ENCODE results near the gene TAF7. TPM values are rescaled to one million over a fixed set of nuclear protein-coding genes. Genes with fewer than 3 reads are reported as not detected.
A peak's percentile ranks its signal among the peaks of the same experiment; 100 is the strongest.

TAF7 gene
- total and polyA plus RNA-seq, 10 of the 15 experiments (the other 5 are each of a cell fraction or from before 2014, with no cell fraction given) = 42.0 to 88.8 (median 69.2) TPM

DNA sequence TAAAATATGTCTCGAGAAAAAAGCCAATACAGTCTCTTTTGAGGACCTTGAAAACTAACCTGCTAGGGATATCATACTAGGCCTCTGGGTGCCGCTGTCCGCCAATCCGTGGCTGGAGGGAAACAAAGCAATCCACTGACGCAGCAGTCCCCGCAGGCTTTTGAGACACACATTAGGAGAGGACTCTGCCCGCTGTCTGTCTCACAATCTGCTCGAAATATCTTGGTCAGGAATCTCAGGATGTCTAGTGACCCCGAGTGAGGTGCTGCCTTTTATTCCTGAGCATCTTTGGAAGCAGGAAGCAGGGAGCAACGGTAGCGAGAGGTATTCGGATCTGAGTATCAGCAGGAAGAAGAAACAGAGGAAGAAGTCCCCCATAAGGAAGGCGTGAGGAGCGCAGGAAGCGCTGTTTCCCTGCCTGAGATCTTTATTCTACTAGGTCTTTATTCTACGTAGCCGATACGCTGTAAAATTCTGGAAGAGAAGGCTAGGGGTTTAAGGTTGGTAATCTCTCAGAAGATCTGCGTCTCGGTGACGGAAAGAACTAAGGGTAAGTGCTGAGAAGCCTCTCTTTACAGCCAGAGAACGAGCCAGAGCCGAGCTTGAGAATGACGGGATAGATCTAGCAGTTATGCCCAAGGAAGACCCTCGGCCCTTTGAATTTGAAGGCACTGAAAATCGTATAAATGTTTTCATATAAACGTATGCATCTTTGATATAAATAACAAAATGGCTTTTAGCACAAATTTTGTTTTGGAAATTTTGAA, 5.7 kb upstream of the TAF7 start (continued):
- TF ChIP-seq, protein P1, sequence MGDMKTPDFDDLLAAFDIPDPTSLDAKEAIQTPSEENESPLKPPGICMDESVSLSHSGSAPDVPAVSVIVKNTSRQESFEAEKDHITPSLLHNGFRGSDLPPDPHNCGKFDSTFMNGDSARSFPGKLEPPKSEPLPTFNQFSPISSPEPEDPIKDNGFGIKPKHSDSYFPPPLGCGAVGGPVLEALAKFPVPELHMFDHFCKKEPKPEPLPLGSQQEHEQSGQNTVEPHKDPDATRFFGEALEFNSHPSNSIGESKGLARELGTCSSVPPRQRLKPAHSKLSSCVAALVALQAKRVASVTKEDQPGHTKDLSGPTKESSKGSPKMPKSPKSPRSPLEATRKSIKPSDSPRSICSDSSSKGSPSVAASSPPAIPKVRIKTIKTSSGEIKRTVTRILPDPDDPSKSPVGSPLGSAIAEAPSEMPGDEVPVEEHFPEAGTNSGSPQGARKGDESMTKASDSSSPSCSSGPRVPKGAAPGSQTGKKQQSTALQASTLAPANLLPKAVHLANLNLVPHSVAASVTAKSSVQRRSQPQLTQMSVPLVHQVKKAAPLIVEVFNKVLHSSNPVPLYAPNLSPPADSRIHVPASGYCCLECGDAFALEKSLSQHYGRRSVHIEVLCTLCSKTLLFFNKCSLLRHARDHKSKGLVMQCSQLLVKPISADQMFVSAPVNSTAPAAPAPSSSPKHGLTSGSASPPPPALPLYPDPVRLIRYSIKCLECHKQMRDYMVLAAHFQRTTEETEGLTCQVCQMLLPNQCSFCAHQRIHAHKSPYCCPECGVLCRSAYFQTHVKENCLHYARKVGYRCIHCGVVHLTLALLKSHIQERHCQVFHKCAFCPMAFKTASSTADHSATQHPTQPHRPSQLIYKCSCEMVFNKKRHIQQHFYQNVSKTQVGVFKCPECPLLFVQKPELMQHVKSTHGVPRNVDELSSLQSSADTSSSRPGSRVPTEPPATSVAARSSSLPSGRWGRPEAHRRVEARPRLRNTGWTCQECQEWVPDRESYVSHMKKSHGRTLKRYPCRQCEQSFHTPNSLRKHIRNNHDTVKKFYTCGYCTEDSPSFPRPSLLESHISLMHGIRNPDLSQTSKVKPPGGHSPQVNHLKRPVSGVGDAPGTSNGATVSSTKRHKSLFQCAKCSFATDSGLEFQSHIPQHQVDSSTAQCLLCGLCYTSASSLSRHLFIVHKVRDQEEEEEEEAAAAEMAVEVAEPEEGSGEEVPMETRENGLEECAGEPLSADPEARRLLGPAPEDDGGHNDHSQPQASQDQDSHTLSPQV (IDR thresholded peaks at IDR 0.05) = no peak
- TF ChIP-seq IRF4 (IDR thresholded peaks at IDR 0.05; ENCODE audit: low read depth, low read length) = peak; percentile 38; the same call in 1 of the 2 replicates
- TF ChIP-seq BMI1 (IDR thresholded peaks at IDR 0.05; ENCODE audit: borderline replicate concordance) = no peak
- no peak for TF ChIP-seq WRNIP1 (IDR thresholded peaks at IDR 0.05; ENCODE audit: borderline replicate concordance, low read depth, low read length)
- TF ChIP-seq CBX5 (IDR thresholded peaks at IDR 0.05; ENCODE audit: low read depth) = peak; percentile 79; the same call in 1 of the 2 replicates
- 0 out of 2 replicates have a peak, but pooled peaks have one; percentile 12 for TF ChIP-seq TAF1 (IDR thresholded peaks at IDR 0.05; ENCODE audit: borderline replicate concordance, low read depth, low read length)
- TF ChIP-seq GABPA (IDR thresholded peaks at IDR 0.05; ENCODE audit: low read depth) = no peak
- TF ChIP-seq ZSCAN29 (IDR thresholded peaks at IDR 0.05) = no peak
- TF ChIP-seq, protein P2, sequence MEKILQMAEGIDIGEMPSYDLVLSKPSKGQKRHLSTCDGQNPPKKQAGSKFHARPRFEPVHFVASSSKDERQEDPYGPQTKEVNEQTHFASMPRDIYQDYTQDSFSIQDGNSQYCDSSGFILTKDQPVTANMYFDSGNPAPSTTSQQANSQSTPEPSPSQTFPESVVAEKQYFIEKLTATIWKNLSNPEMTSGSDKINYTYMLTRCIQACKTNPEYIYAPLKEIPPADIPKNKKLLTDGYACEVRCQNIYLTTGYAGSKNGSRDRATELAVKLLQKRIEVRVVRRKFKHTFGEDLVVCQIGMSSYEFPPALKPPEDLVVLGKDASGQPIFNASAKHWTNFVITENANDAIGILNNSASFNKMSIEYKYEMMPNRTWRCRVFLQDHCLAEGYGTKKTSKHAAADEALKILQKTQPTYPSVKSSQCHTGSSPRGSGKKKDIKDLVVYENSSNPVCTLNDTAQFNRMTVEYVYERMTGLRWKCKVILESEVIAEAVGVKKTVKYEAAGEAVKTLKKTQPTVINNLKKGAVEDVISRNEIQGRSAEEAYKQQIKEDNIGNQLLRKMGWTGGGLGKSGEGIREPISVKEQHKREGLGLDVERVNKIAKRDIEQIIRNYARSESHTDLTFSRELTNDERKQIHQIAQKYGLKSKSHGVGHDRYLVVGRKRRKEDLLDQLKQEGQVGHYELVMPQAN (conservative IDR thresholded peaks at IDR 0.05) = no peak
- TF ChIP-seq SUZ12 (IDR thresholded peaks at IDR 0.05; ENCODE audit: unreplicated experiment) = no peak
- no peak for TF ChIP-seq HSF1 (IDR thresholded peaks at IDR 0.05; ENCODE audit: low read depth, low read length)
- no peak for TF ChIP-seq IKZF2 (IDR thresholded peaks at IDR 0.05)
- TF ChIP-seq YBX1 (IDR thresholded peaks at IDR 0.05) = no peak
- no peak for TF ChIP-seq FOS (IDR thresholded peaks at IDR 0.05; ENCODE audit: borderline replicate concordance, extremely low read depth, insufficient read length)
- peak; percentile 40 to 71 (median 61); a peak in 5 of 6 replicates for TF ChIP-seq CTCF (IDR thresholded peaks at IDR 0.05 in 2 of 3, conservative IDR thresholded peaks at IDR 0.05 in 1 of 3; ENCODE audit: control insufficient read depth in 2 of 3, extremely low read depth in 1 of 3, insufficient read depth in 1 of 3, low read depth in 3 of 3, low read length in 3 of 3)
- no peak for TF ChIP-seq IRF3 (IDR thresholded peaks at IDR 0.05)
- TF ChIP-seq NRF1 (conservative IDR thresholded peaks at IDR 0.05; ENCODE audit: low read depth, low read length) = no peak
- no peak for TF ChIP-seq TBL1XR1 (IDR thresholded peaks at IDR 0.05; ENCODE audit: low read depth, low read length)
